WI38 (cell line): ENCODE data around the gene SIAH1.

ENCODE experiments used
- H3K4me3 ChIP-seq: 2 replicates; pipeline ENCODE4 v1.5.1; 2011; ENCODE audit warnings: low read depth, mild to moderate bottlenecking, control low read depth, low read length
- CTCF ChIP-seq: IDR thresholded peaks from 2 replicates; pipeline ENCODE4 v1.5.1; 2012; ENCODE audit warnings: low read depth, mild to moderate bottlenecking, control low read depth, low read length

SIAH1 gene

GRCh38 chr16:48370229-48370628 is 15.0 kb downstream of the SIAH1 start:
- no peak for TF ChIP-seq CTCF
- no peak overlapping the region for H3K4me3 ChIP-seq

- TF ChIP-seq CTCF = no peak
- no peak overlapping the region for H3K4me3 ChIP-seq
Measured at GRCh38 chr16:48369765-48370164, 15.4 kb downstream of the SIAH1 start.

GRCh38 chr16:48367441-48368049 is 17.7 kb downstream of the SIAH1 start:
- no peak for TF ChIP-seq CTCF
- no peak overlapping the region for H3K4me3 ChIP-seq

GRCh38 chr16:48366165-48367093 is 18.8 kb downstream of the SIAH1 start:
- H3K4me3 ChIP-seq = peak overlapping the region; percentile 68
- no peak for TF ChIP-seq CTCF

- H3K4me3 ChIP-seq = peak overlapping the region; percentile 68
- no peak for TF ChIP-seq CTCF
Measured at GRCh38 chr16:48365601-48366164, 19.5 kb downstream of the SIAH1 start.

- peak overlapping the region; percentile 68 for H3K4me3 ChIP-seq
- TF ChIP-seq CTCF = no peak
Measured at GRCh38 chr16:48365025-48365600, 20.1 kb downstream of the SIAH1 start.
